T47D (cell line): ENCODE results near the gene MUC5B.

Source experiments
- DNase-seq, 2 experiments: peaks; one replicate each; pipeline versions ENCODE4 v3.0.0 to v3.0.0-alpha.2; 2011 to 2012; ENCODE audit warnings: low read depth in 1 of 2, low spot score in 1 of 2
- JUND ChIP-seq: IDR thresholded peaks from 2 replicates; pipeline ENCODE4 v1.6.1; 2012; ENCODE audit warnings: low read depth
- in situ Hi-C: cut with HindIII; loops from 2 replicates; pipeline ENCODE4 v1.10.0; 2016; ENCODE audit warnings: low sequenced_read_pairs, low pct_unique_long_range_greater_than_20kb

Gene MUC5B

GRCh38 chr11:1251236-1251770, 28.4 kb downstream of the MUC5B start:
- DNase-seq: no peak
- in situ Hi-C loops: no loop called here
- TF ChIP-seq JUND: no peak

DNA sequence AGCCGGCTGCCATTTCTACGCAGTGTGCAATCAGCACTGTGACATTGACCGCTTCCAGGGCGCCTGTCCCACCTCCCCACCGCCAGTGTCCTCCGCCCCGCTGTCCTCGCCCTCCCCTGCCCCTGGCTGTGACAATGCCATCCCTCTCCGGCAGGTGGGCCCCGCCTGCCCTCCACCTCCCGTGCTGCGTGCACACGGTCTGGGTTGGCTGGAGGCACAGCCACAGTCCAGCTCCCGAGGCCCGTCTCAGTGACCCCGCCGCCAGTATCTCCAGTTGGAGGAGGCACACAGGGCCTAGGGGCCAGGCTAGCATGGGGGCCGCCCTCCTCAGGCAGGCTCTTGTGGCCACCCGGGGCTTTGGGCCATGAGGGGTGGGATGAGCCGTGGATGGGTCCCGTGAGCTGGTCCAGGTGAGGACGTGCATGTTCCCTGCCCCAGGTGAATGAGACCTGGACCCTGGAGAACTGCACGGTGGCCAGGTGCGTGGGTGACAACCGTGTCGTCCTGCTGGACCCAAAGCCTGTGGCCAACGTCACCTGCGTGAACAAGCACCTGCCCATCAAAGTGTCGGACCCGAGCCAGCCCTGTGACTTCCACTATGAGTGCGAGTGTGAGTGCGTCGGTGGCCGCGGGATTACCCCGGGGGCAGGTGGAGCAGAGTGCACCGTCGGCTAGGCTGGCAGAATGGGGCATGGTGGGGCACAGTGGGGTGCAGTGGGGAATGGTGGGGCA, 29.7 kb downstream of the MUC5B start:
- DNase-seq: no peak
- in situ Hi-C loops: no loop called here
- TF ChIP-seq JUND: no peak

DNA sequence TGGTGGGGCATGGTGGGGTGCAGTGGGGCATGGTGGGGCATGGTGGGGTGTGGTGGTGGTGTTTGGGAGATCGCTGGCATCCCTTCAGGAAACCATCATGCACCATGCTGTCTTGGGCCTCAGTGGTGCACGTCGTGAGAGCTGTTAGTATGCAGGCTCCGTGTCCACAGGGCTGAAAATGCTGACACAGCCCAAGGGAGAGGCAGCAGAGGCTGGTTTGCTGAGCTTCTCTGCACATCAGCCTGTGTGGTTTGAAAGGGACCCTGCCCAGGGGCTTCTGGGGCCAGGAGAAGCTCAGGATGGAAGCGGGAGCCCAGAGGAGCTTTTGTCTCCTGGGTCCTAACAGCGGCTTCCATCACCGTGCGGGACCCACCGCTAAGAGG, 30.2 kb downstream of the MUC5B start:
- TF ChIP-seq JUND: no peak
- no peak for DNase-seq
- in situ Hi-C loops: no loop called here

- TF ChIP-seq JUND: no peak
Observed at GRCh38 chr11:1254086-1254648, 31.3 kb downstream of the MUC5B start.

GRCh38 chr11:1254733-1255132, 31.9 kb downstream of the MUC5B start:
- in situ Hi-C loops: no loop called here
- no peak for TF ChIP-seq JUND
- DNase-seq: no peak

More at GRCh38 chr11:1254086-1254648, 31.3 kb downstream of the MUC5B start:
- DNase-seq: no peak
- in situ Hi-C loops: no loop called here

DNA sequence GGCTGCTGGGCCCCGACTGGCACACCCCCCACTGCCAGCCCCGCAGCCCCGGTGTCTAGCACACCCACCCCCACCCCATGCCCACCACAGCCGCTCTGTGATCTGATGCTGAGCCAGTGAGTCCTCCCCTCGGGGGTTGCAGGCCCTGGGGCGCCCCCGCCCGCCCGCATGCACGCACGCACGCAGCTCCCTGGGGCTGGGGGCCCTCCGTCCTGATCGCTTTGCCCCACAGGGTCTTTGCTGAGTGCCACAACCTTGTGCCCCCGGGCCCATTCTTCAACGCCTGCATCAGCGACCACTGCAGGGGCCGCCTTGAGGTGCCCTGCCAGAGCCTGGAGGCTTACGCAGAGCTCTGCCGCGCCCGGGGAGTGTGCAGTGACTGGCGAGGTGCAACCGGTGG, 32.3 kb downstream of the MUC5B start:
- in situ Hi-C loops: no loop called here
- DNase-seq: no peak
- no peak for TF ChIP-seq JUND

DNA sequence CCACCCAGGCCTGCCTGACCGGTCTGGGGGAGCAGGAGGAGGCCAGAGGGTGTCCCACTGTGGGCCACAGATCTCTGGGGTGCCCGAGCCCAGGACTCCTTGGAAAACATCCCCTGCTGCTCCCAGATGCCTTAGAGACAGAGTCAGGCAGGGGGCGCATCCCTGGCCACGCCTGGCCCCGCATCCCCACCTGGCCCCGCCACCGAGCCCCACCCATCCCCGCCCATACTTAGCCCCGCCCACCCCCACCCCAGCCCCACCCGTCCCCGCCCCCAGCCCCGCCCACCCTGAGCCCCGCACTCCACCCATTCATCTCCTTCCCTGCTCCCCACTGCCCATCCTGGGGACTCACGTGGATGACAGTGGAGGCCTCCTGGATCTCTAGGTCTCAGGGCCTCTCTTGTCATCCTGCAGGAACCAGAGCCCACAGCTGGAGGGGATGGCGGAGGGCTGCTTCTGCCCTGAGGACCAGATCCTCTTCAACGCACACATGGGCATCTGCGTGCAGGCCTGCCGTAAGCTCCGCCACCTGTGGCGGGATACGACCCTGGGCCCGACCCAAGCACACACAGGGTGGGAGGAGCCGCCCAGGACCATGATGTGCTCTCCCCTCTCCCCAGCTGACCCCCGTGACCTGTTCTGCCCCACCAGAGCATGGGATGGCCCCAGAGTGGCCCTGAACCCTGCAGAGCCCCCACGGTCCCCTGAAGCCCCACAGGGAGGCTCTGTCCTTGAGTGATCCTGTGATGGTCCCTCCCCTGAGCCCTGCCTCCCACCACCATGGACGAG, 33.6 kb downstream of the MUC5B start:
- no peak for TF ChIP-seq JUND
- in situ Hi-C loops: no loop called here
- DNase-seq: peak in 1 of 2 experiments; percentile 48

DNA sequence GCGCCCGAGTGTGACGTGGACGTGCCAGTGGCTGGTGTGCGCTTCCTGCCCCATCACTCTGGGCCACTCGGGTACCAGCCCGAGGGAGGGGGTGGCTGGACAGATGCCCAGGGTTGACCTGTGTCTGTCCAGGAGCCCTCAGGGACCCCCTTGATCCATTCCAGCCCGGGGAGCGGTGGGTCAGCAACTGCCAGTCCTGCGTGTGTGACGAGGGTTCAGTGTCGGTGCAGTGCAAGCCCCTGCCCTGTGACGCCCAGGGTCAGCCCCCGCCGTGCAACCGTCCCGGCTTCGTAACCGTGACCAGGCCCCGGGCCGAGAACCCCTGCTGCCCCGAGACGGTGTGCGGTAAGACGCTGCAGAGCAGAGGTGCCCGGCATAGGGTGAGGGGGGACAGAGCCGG, 34.5 kb downstream of the MUC5B start:
- in situ Hi-C loops: no loop called here
- TF ChIP-seq JUND: no peak
- DNase-seq: no peak

GRCh38 chr11:1257916-1258315, 35.0 kb downstream of the MUC5B start:
- TF ChIP-seq JUND: no peak
- DNase-seq: no peak
- in situ Hi-C loops: no loop called here

- DNase-seq: no peak
- TF ChIP-seq JUND: no peak
- in situ Hi-C loops: no loop called here
Observed at GRCh38 chr11:1258401-1259075, 35.7 kb downstream of the MUC5B start.

GRCh38 chr11:1259076-1259461, 36.2 kb downstream of the MUC5B start:
- in situ Hi-C loops: no loop called here
- no peak for TF ChIP-seq JUND
- no peak for DNase-seq

- in situ Hi-C loops: no loop called here
- no peak for TF ChIP-seq JUND
- DNase-seq: no peak
Observed at GRCh38 chr11:1259561-1259960, 36.7 kb downstream of the MUC5B start.
